ENCODE measurements around the gene NUP98. TPM values are rescaled to one million over a fixed set of nuclear protein-coding genes. Genes with fewer than 3 reads are reported as not detected.

NUP98 gene
- total and polyA plus RNA-seq, 2 of the 13 experiments (the other 11 are each of a cell fraction or from before 2014, with no cell fraction given) = 76.6 to 85.3 TPM

DNA sequence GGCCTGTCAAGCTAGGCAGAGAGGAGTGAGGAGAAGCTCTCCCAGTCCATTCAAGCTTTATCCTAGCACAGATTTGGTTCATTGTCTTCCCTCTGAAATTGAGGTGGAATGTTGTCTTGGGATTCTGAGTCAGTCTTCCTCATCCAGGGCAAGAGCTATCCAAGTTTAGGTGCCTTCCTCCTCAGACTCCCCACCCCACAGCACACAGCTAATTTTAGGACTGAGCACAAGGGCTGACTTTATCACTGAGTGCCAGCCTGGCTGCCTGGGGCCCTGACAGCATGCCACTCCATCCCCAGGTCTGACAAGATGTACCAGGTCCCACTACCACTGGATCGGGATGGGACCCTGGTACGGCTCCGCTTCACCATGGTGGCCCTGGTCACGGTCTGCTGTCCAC lies 13.6 kb upstream of the NUP98 start (continued):
- TF ChIP-seq, protein P1, sequence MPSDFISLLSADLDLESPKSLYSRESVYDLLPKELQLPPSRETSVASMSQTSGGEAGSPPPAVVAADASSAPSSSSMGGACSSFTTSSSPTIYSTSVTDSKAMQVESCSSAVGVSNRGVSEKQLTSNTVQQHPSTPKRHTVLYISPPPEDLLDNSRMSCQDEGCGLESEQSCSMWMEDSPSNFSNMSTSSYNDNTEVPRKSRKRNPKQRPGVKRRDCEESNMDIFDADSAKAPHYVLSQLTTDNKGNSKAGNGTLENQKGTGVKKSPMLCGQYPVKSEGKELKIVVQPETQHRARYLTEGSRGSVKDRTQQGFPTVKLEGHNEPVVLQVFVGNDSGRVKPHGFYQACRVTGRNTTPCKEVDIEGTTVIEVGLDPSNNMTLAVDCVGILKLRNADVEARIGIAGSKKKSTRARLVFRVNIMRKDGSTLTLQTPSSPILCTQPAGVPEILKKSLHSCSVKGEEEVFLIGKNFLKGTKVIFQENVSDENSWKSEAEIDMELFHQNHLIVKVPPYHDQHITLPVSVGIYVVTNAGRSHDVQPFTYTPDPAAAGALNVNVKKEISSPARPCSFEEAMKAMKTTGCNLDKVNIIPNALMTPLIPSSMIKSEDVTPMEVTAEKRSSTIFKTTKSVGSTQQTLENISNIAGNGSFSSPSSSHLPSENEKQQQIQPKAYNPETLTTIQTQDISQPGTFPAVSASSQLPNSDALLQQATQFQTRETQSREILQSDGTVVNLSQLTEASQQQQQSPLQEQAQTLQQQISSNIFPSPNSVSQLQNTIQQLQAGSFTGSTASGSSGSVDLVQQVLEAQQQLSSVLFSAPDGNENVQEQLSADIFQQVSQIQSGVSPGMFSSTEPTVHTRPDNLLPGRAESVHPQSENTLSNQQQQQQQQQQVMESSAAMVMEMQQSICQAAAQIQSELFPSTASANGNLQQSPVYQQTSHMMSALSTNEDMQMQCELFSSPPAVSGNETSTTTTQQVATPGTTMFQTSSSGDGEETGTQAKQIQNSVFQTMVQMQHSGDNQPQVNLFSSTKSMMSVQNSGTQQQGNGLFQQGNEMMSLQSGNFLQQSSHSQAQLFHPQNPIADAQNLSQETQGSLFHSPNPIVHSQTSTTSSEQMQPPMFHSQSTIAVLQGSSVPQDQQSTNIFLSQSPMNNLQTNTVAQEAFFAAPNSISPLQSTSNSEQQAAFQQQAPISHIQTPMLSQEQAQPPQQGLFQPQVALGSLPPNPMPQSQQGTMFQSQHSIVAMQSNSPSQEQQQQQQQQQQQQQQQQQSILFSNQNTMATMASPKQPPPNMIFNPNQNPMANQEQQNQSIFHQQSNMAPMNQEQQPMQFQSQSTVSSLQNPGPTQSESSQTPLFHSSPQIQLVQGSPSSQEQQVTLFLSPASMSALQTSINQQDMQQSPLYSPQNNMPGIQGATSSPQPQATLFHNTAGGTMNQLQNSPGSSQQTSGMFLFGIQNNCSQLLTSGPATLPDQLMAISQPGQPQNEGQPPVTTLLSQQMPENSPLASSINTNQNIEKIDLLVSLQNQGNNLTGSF (CRISPR knock-in tag; IDR thresholded peaks at IDR 0.05) = no peak
- TF ChIP-seq ZZZ3 (CRISPR knock-in tag; IDR thresholded peaks at IDR 0.05; ENCODE audit: borderline replicate concordance) = no peak
- TF ChIP-seq, protein P2, sequence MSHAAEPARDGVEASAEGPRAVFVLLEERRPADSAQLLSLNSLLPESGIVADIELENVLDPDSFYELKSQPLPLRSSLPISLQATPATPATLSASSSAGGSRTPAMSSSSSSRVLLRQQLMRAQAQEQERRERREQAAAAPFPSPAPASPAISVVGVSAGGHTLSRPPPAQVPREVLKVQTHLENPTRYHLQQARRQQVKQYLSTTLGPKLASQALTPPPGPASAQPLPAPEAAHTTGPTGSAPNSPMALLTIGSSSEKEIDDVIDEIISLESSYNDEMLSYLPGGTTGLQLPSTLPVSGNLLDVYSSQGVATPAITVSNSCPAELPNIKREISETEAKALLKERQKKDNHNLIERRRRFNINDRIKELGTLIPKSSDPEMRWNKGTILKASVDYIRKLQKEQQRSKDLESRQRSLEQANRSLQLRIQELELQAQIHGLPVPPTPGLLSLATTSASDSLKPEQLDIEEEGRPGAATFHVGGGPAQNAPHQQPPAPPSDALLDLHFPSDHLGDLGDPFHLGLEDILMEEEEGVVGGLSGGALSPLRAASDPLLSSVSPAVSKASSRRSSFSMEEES (CRISPR knock-in tag; IDR thresholded peaks at IDR 0.05) = no peak
- no peak for TF ChIP-seq GLI4 (CRISPR knock-in tag; IDR thresholded peaks at IDR 0.05; ENCODE audit: borderline replicate concordance)
- TF ChIP-seq ZNF747 (CRISPR knock-in tag; IDR thresholded peaks at IDR 0.05; ENCODE audit: borderline replicate concordance) = no peak
- TF ChIP-seq, protein P3, sequence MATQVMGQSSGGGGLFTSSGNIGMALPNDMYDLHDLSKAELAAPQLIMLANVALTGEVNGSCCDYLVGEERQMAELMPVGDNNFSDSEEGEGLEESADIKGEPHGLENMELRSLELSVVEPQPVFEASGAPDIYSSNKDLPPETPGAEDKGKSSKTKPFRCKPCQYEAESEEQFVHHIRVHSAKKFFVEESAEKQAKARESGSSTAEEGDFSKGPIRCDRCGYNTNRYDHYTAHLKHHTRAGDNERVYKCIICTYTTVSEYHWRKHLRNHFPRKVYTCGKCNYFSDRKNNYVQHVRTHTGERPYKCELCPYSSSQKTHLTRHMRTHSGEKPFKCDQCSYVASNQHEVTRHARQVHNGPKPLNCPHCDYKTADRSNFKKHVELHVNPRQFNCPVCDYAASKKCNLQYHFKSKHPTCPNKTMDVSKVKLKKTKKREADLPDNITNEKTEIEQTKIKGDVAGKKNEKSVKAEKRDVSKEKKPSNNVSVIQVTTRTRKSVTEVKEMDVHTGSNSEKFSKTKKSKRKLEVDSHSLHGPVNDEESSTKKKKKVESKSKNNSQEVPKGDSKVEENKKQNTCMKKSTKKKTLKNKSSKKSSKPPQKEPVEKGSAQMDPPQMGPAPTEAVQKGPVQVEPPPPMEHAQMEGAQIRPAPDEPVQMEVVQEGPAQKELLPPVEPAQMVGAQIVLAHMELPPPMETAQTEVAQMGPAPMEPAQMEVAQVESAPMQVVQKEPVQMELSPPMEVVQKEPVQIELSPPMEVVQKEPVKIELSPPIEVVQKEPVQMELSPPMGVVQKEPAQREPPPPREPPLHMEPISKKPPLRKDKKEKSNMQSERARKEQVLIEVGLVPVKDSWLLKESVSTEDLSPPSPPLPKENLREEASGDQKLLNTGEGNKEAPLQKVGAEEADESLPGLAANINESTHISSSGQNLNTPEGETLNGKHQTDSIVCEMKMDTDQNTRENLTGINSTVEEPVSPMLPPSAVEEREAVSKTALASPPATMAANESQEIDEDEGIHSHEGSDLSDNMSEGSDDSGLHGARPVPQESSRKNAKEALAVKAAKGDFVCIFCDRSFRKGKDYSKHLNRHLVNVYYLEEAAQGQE (IDR thresholded peaks at IDR 0.05; ENCODE audit: borderline replicate concordance in 1 of 2, low read depth in 1 of 2, low read length in 2 of 2) = no peak
- TF ChIP-seq, protein P4, sequence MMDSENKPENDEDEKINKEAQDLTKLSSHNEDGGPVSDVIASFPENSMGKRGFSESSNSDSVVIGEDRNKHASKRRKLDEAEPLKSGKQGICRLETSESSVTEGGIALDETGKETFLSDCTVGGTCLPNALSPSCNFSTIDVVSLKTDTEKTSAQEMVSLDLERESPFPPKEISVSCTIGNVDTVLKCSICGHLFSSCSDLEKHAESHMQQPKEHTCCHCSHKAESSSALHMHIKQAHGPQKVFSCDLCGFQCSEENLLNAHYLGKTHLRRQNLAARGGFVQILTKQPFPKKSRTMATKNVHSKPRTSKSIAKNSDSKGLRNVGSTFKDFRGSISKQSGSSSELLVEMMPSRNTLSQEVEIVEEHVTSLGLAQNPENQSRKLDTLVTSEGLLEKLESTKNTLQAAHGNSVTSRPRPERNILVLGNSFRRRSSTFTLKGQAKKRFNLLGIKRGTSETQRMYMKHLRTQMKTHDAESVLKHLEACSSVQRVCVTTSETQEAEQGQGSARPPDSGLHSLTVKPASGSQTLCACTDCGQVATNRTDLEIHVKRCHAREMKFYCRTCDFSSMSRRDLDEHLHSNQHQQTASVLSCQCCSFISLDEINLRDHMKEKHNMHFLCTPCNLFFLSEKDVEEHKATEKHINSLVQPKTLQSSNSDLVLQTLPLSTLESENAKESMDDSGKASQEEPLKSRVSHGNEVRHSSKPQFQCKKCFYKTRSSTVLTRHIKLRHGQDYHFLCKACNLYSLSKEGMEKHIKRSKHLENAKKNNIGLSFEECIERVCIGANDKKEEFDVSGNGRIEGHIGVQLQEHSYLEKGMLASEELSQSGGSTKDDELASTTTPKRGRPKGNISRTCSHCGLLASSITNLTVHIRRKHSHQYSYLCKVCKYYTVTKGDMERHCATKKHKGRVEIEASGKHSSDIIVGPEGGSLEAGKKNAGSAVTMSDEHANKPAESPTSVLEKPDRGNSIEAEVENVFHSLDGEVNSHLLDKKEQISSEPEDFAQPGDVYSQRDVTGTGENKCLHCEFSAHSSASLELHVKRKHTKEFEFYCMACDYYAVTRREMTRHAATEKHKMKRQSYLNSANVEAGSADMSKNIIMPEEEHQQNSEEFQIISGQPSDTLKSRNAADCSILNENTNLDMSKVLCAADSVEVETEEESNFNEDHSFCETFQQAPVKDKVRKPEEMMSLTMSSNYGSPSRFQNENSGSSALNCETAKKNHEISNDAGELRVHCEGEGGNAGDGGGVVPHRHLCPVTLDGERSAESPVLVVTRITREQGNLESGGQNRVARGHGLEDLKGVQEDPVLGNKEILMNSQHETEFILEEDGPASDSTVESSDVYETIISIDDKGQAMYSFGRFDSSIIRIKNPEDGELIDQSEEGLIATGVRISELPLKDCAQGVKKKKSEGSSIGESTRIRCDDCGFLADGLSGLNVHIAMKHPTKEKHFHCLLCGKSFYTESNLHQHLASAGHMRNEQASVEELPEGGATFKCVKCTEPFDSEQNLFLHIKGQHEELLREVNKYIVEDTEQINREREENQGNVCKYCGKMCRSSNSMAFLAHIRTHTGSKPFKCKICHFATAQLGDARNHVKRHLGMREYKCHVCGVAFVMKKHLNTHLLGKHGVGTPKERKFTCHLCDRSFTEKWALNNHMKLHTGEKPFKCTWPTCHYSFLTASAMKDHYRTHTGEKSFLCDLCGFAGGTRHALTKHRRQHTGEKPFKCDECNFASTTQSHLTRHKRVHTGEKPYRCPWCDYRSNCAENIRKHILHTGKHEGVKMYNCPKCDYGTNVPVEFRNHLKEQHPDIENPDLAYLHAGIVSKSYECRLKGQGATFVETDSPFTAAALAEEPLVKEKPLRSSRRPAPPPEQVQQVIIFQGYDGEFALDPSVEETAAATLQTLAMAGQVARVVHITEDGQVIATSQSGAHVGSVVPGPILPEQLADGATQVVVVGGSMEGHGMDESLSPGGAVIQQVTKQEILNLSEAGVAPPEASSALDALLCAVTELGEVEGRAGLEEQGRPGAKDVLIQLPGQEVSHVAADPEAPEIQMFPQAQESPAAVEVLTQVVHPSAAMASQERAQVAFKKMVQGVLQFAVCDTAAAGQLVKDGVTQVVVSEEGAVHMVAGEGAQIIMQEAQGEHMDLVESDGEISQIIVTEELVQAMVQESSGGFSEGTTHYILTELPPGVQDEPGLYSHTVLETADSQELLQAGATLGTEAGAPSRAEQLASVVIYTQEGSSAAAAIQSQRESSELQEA (CRISPR knock-in tag; IDR thresholded peaks at IDR 0.05; ENCODE audit: not compliant biosample characterization) = no peak
- no peak for TF ChIP-seq MTA1 (CRISPR knock-in tag; IDR thresholded peaks at IDR 0.05; ENCODE audit: borderline replicate concordance)
- TF ChIP-seq POLR2AphosphoS5 (IDR thresholded peaks at IDR 0.05; ENCODE audit: low read depth, low read length) = no peak
- no peak for TF ChIP-seq SNAPC2 (CRISPR knock-in tag; IDR thresholded peaks at IDR 0.05)
- TF ChIP-seq MIXL1 (CRISPR knock-in tag; IDR thresholded peaks at IDR 0.05) = no peak
